Measurements from ENCODE around the gene HDGFL2.
"Not testable (repeated sequence)": the region's sequence is repeated elsewhere in the genome, so short reads cannot be mapped to it uniquely, and the experiment has no call there.

Gene HDGFL2

GRCh38 chr19:4512070-4512469, 40.0 kb downstream of the HDGFL2 start:
- no peak for DNase-seq (ENCODE audit: low spot score)

- no peak for DNase-seq (ENCODE audit: low spot score)
Observed at GRCh38 chr19:4513248-4513647, 41.2 kb downstream of the HDGFL2 start.

- DNase-seq (ENCODE audit: low spot score), result no peak
Observed at GRCh38 chr19:4515732-4516131, 43.6 kb downstream of the HDGFL2 start.

GRCh38 chr19:4516199-4516938, 44.3 kb downstream of the HDGFL2 start:
- no peak for DNase-seq (ENCODE audit: low spot score)

GRCh38 chr19:4516939-4517300, 44.8 kb downstream of the HDGFL2 start:
- DNase-seq (ENCODE audit: low spot score), result no peak

GRCh38 chr19:4517451-4518057, 45.5 kb downstream of the HDGFL2 start:
- DNase-seq (ENCODE audit: low spot score), result no peak

GRCh38 chr19:4518345-4519171, 46.5 kb downstream of the HDGFL2 start, which contains the start of gene PLIN4:
Gene PLIN4, minus strand, starts transcription at chr19:4518486. Its CDS starts 214 bp downstream, at chr19:4518272.
- DNase-seq (ENCODE audit: low spot score), result no peak

GRCh38 chr19:4519172-4519496, 47.0 kb downstream of the HDGFL2 start:
- DNase-seq (ENCODE audit: low spot score), result no peak

GRCh38 chr19:4519521-4520277, 47.6 kb downstream of the HDGFL2 start:
- no peak for DNase-seq (ENCODE audit: low spot score)

GRCh38 chr19:4521170-4521887, 49.2 kb downstream of the HDGFL2 start:
- no peak for DNase-seq (ENCODE audit: low spot score)

GRCh38 chr19:4521888-4522242, 49.8 kb downstream of the HDGFL2 start:
- DNase-seq (ENCODE audit: low spot score), result no peak

GRCh38 chr19:4522291-4523002, 50.4 kb downstream of the HDGFL2 start:
- DNase-seq (ENCODE audit: low spot score), result no peak

- DNase-seq (ENCODE audit: low spot score), result no peak
Observed at GRCh38 chr19:4523306-4524110, 51.4 kb downstream of the HDGFL2 start.

- peak; percentile 50 for DNase-seq (ENCODE audit: low spot score)
Observed at GRCh38 chr19:4524808-4525562, 52.9 kb downstream of the HDGFL2 start.

GRCh38 chr19:4525563-4526002, 53.5 kb downstream of the HDGFL2 start:
- no peak for DNase-seq (ENCODE audit: low spot score)

- DNase-seq (ENCODE audit: low spot score), result not testable (repeated sequence)
Observed at GRCh38 chr19:4527377-4527776, 55.3 kb downstream of the HDGFL2 start.

GRCh38 chr19:4528843-4529242, 56.7 kb downstream of the HDGFL2 start:
- DNase-seq (ENCODE audit: low spot score), result no peak

- DNase-seq (ENCODE audit: low spot score), result no peak
Observed at GRCh38 chr19:4529924-4530522, 57.9 kb downstream of the HDGFL2 start.

All from SK-N-DZ (cell line).